22Rv1 (cell line): Measurements from ENCODE around the gene LHFPL2.

Experiments used
- ZFX ChIP-seq: fragments of 450-650 bp; IDR thresholded peaks from 2 replicates; pipeline ENCODE4 v1.6.1; 2017; ENCODE audit warnings: antibody characterized with exemption, borderline replicate concordance
- TF ChIP-seq, protein P1 (sequence below): fragments of 450-650 bp; IDR thresholded peaks from 2 replicates; pipeline ENCODE4 v1.5.1; 2017; ENCODE audit warnings: mild to moderate bottlenecking

DNA sequence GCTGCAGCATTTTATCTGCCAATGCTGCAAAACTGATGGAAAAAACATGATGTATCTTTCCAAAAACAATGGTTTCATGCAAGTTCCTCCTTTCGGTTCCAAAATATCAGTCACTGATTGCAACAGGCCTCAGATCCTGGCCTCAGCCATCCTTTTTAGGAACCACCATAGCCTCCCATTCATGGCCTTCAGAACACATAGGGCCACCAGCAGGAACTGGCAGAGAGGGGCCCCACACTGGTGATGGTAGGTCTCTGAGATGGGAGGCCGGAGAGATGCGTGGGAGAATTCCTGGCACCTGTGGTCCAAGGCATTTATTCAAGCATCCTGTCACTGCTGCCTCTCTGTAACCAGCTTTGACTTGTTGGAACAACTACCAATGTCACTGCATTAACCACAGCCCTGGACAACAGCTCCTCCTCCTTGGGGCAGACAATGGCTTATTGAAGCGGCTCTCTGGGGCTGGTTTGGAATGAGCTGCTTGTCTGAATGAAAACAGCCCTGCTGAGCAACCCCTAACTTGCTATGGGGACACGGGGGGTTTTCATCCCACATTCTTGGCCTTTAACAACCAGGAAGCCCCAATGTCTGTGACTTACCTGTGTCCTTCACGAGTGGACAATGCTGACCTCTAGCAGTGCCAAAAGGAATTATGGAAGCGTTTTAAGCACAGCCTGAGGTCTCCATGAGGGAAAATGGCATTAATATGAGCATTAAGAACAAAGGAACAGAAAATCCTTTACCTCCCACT is 108.1 kb downstream of the LHFPL2 start:
- TF ChIP-seq, protein P1, sequence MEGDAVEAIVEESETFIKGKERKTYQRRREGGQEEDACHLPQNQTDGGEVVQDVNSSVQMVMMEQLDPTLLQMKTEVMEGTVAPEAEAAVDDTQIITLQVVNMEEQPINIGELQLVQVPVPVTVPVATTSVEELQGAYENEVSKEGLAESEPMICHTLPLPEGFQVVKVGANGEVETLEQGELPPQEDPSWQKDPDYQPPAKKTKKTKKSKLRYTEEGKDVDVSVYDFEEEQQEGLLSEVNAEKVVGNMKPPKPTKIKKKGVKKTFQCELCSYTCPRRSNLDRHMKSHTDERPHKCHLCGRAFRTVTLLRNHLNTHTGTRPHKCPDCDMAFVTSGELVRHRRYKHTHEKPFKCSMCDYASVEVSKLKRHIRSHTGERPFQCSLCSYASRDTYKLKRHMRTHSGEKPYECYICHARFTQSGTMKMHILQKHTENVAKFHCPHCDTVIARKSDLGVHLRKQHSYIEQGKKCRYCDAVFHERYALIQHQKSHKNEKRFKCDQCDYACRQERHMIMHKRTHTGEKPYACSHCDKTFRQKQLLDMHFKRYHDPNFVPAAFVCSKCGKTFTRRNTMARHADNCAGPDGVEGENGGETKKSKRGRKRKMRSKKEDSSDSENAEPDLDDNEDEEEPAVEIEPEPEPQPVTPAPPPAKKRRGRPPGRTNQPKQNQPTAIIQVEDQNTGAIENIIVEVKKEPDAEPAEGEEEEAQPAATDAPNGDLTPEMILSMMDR = peak; percentile 13
- TF ChIP-seq ZFX = no peak
